Adrenal gland (tissue), 12 donors: ENCODE data around the gene CADPS. TPM values are rescaled to one million over a fixed set of nuclear protein-coding genes. Genes with fewer than 3 reads are reported as not detected.

ENCODE experiments used
- DNase-seq, 7 donors: peaks; one replicate each; pipeline ENCODE4 v3.0.0-alpha.2; 2019 to 2020
- H3K27ac ChIP-seq, 5 donors: fragments of 200-600 bp; sonication (generic) in 4 of 5; 1 replicate in 3 of 5; 2 replicates in 2 of 5; pipeline versions ENCODE4 v1.5.1 to v1.8.0; 2016 to 2020; ENCODE audit warnings: mild to moderate bottlenecking in 1 of 5
- H3K27me3 ChIP-seq: fragments of 200-600 bp; 2 replicates; pipeline ENCODE4 v1.8.0; 2021
- H3K36me3 ChIP-seq, 2 donors: fragments of 200-600 bp; replicated peaks in 1 of 2; 1 replicate in 1 of 2; 2 replicates in 1 of 2; pipeline versions ENCODE4 v1.5.1 to v1.8.0; 2018 to 2022
- H3K4me1 ChIP-seq, 2 donors: fragments of 200-600 bp; replicated peaks in 1 of 2; 1 replicate in 1 of 2; 2 replicates in 1 of 2; pipeline versions ENCODE4 v1.5.1 to v1.8.0; 2018 to 2021
- H3K4me3 ChIP-seq, 4 donors: fragments of 200-600 bp; sonication (generic) in 3 of 4; one replicate each; pipeline ENCODE4 v1.5.1; 2016 to 2018
- H3K9me3 ChIP-seq, 3 donors: fragments of 200-600 bp; sonication (generic) in 1 of 3; replicated peaks in 1 of 3; 1 replicate in 2 of 3; 2 replicates in 1 of 3; pipeline versions ENCODE4 v1.5.1 to v1.8.0; 2016 to 2021
- CTCF ChIP-seq, 6 experiments: fragments of 450-650 bp in 4 of 6; fragments of 200-600 bp in 2 of 6; sonication (generic) in 1 of 6; IDR thresholded peaks; 1 replicate in 5 of 6; 2 replicates in 1 of 6; pipeline versions ENCODE4 v1.5.1 to v1.8.0; 2016 to 2021; ENCODE audit warnings: antibody characterized with exemption in 6 of 6, mild to moderate bottlenecking in 2 of 6, moderate library complexity in 1 of 6
- POLR2A ChIP-seq, 2 donors: fragments of 450-650 bp; IDR thresholded peaks; one replicate each; pipeline ENCODE4 v1.6.1; 2017; ENCODE audit warnings: antibody characterized with exemption in 2 of 2, mild to moderate bottlenecking in 2 of 2, moderate library complexity in 1 of 2
- WGBS, 4 donors: extraction: QIAGEN DNeasy Blood & Tissue Kit in 2 of 4; methylation state at CpG; one replicate each; pipeline versions ENCODE4 v1.1.5 to v1.1.7; 2013 to 2017; 5-methylcytosine and 5-hydroxymethylcytosine counted together
- intact Hi-C, 2 donors: fragments of 100-400 bp; cut with DNase I; formaldehyde crosslinking; loops; one replicate each; pipeline versions ENCODE4 v1.14.1 to v1.15.0; 2022 to 2023
- polyA plus RNA-seq, 3 donors: library from polyadenylated mRNA; stranded (reverse); fragments of 200-250 nt in 2 of 3; fragments of 350-450 nt in 1 of 3; fragmentation: Illumina TruSeq in 1 of 3; extraction: RNeasy Lipid Tissue Mini Kit (QIAGEN cat#74804) in 1 of 3; gene quantifications; one replicate each; pipeline ENCODE4 v1.2.3, GENCODE V29; 2013 to 2014
- total RNA-seq, 9 donors: library from RNA; depleted of rRNA in 4 of 9; stranded (reverse); fragments of >200 nt in 4 of 9; fragments of 120-200 nt in 1 of 9; fragmentation: NEBNext Ultra II Directional in 1 of 9; extraction: Animal tissue kit (Norgen Biotek cat#: 25700) in 1 of 9; gene quantifications; one replicate each; pipeline versions ENCODE4 v1.1.0 to v1.2.4, GENCODE V29; 2013 to 2023
- donor health status: healthy with polysubstance abuse.
- donor health status: Bipolar disorder and iron deficiency.
- donor health status: DM: yes; HTN: yes; CAD: no.
- donor health status: DM: no; HTN: no; CAD: no.
- donor health status: DM: no; HTN: no; CAD: no.
- donor health status: DM: yes; HTN: yes; CAD: no.

The CADPS gene
- total and polyA plus RNA-seq, 12 donors, result 0.24 to 36.5 (median 11.2) TPM; not detected in 2

- H3K27me3 ChIP-seq, result peaks cover 6% of the 10 kb centered on the region
- 58 to 76% (median 69%) methylated on average over 10 of the region's 10 CpGs for WGBS, 4 donors
- no peaks in the 10 kb centered on the region for H3K36me3 ChIP-seq
- H3K4me3 ChIP-seq, result no peak overlapping the region
- H3K4me1 ChIP-seq, result no peaks in the 10 kb centered on the region
- no peaks in the 10 kb centered on the region for H3K9me3 ChIP-seq
- intact Hi-C loops, result no loop called here
- TF ChIP-seq CTCF (IDR thresholded peaks at IDR 0.05) (no peak), POLR2A (IDR thresholded peaks at IDR 0.05) (no peak)
- DNase-seq, result no peak
- no peak overlapping the region for H3K27ac ChIP-seq
These were observed 318.9 kb downstream of the CADPS start for GRCh38 chr3:62556121-62556815.

GRCh38 chr3:62554264-62554799, 320.9 kb downstream of the CADPS start:
- no peaks in the 10 kb centered on the region for H3K4me1 ChIP-seq
- intact Hi-C loops, result loop anchor here in 1 of 2 donors (5.0 kb wide), 1 partner anchor 217 kb away; no protein-coding TSS in a partner anchor
- no peaks in the 10 kb centered on the region for H3K9me3 ChIP-seq
- H3K4me3 ChIP-seq, result no peak overlapping the region
- 49 to 56% (median 52%) methylated on average over 3 of the region's 3 CpGs for WGBS, 4 donors
- H3K27me3 ChIP-seq, result peaks cover 7% of the 10 kb centered on the region
- H3K27ac ChIP-seq, result no peak overlapping the region
- TF ChIP-seq POLR2A (IDR thresholded peaks at IDR 0.05) (no peak), CTCF (IDR thresholded peaks at IDR 0.05) (no peak)
- no peaks in the 10 kb centered on the region for H3K36me3 ChIP-seq
- DNase-seq, result no peak

- no peak for DNase-seq
- H3K27ac ChIP-seq, result no peak overlapping the region
- 40 to 63% (median 53%) methylated on average over 4 of the region's 4 CpGs for WGBS, 4 donors
- intact Hi-C loops, result loop anchor here in 1 of 2 donors (5.0 kb wide), 1 partner anchor 217 kb away; no protein-coding TSS in a partner anchor
- no peak overlapping the region for H3K4me3 ChIP-seq
- peaks cover 7% of the 10 kb centered on the region for H3K27me3 ChIP-seq
- TF ChIP-seq CTCF (IDR thresholded peaks at IDR 0.05) (no peak), POLR2A (IDR thresholded peaks at IDR 0.05) (no peak)
- H3K36me3 ChIP-seq, result no peaks in the 10 kb centered on the region
- no peaks in the 10 kb centered on the region for H3K4me1 ChIP-seq
- no peaks in the 10 kb centered on the region for H3K9me3 ChIP-seq
These were observed 321.4 kb downstream of the CADPS start for GRCh38 chr3:62553811-62554210.

- H3K27me3 ChIP-seq, result peaks cover 7% of the 10 kb centered on the region
- no peak overlapping the region for H3K4me3 ChIP-seq
- H3K4me1 ChIP-seq, result no peaks in the 10 kb centered on the region
- intact Hi-C loops, result loop anchor here in 1 of 2 donors (5.0 kb wide), 1 partner anchor 214 kb away; no protein-coding TSS in a partner anchor
- H3K9me3 ChIP-seq, result no peaks in the 10 kb centered on the region
- DNase-seq, result no peak
- WGBS, 4 donors, result 73 to 89% (median 83%) methylated on average over 2 of the region's 2 CpGs
- no peak for TF ChIP-seq CTCF (IDR thresholded peaks at IDR 0.05)
- TF ChIP-seq POLR2A (IDR thresholded peaks at IDR 0.05), result no peak
- no peaks in the 10 kb centered on the region for H3K36me3 ChIP-seq
- H3K27ac ChIP-seq, result no peak overlapping the region
These were observed 323.7 kb downstream of the CADPS start for GRCh38 chr3:62551556-62551955.
